Stimulated activated CD4-positive, alpha-beta T cell treated with anti-CD3 and anti-CD28 coated beads, Interleukin-12 subunit alpha, Interleukin-12 subunit beta, amount 100 ng/mL, for 4 hours (primary cell): Measurements from ENCODE around the gene CFB.
"Not testable (repeated sequence)": the region's sequence is repeated elsewhere in the genome, so short reads cannot be mapped to it uniquely, and the experiment has no call there.

Source experiments
- DNase-seq: peaks from one replicate; pipeline ENCODE4 v3.0.0-alpha.2; 2020

Gene CFB

GRCh38 chr6:31971993-31972708 lies 26.3 kb downstream of the CFB start, which contains the start of gene DXO:
TSS of gene DXO (minus strand) at chr6:31972138. CDS start at chr6:31971675, 463 bp downstream.
- peak; percentile 95 for DNase-seq

- no peak for DNase-seq
Observed at GRCh38 chr6:31972709-31973350, 26.9 kb downstream of the CFB start.

- not testable (repeated sequence) for DNase-seq
Observed at GRCh38 chr6:31976065-31976464, 30.2 kb downstream of the CFB start.

GRCh38 chr6:31977816-31978431 lies 32.0 kb downstream of the CFB start:
- no peak for DNase-seq

- no peak for DNase-seq
Observed at GRCh38 chr6:31978831-31979230, 32.9 kb downstream of the CFB start.

GRCh38 chr6:31979238-31979898 lies 33.5 kb downstream of the CFB start:
- DNase-seq = no peak

GRCh38 chr6:31980195-31980876 lies 34.4 kb downstream of the CFB start:
- not testable (repeated sequence) for DNase-seq

GRCh38 chr6:31980998-31981397 lies 35.1 kb downstream of the CFB start:
- DNase-seq = not testable (repeated sequence)

GRCh38 chr6:31981744-31982143 lies 35.8 kb downstream of the CFB start, which contains the start of gene C4A:
TSS of gene C4A (plus strand) at chr6:31982057. CDS start at chr6:31982108, 51 bp downstream.
- not testable (repeated sequence) for DNase-seq

- DNase-seq = not testable (repeated sequence)
Observed at GRCh38 chr6:31989363-31989762, 43.5 kb downstream of the CFB start.

- DNase-seq = not testable (repeated sequence)
Observed at GRCh38 chr6:31994421-31994820, 48.5 kb downstream of the CFB start.

- DNase-seq = not testable (repeated sequence)
Observed at GRCh38 chr6:31996385-31996784, 50.5 kb downstream of the CFB start.
